ENCODE results near the gene VPS39. TPM values are rescaled to one million over a fixed set of nuclear protein-coding genes. Genes with fewer than 3 reads are reported as not detected.

The VPS39 gene
- total and polyA plus RNA-seq, 2 of the 8 experiments (the other 6 are each of a cell fraction or from before 2014, with no cell fraction given): 34.4 to 36.6 TPM

DNA sequence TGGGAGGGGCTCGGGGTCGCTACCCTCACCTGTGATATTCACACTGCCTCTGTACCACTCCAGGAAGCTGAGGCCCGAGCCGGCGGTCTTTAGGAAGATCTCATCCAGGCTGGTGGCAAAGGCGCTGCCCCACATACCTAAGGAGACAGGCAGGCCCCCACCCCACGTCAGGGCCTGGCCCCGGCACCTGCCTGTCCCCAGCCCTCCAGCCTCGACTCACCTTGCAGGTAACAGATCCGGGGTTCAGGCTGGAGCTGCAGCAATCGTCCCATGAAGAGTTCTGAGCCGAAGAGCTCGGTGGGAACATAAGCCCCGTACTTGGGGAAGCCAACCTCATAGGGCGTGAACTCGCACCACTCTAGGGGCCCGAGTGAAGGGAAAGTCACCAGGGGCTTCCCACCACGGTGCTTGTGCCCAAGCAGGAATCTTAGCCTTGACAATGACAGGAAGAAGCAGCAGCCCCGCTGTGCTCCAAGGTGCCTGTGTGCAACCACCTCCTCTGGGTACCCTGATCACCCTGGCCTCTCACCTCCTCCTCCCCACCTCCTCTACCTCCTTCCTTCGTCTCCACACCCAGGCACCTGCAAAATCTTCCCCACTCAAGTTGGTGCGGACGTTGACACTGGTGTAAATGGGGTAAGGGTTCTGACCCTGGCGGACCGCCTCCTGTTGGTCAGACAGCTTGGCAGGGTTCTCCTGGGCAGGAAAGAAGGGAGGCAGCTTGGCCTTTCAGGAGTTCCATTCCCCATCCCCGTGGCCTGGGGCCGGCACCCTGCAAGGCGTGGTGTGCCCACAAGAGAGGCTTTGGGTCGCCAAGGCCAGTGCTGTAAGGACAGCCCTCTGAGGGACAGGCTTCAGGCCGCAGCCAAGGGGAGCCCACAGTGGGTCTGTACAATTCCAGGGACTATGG is 62.3 kb downstream of the VPS39 start:
- H3K9me3 ChIP-seq (ENCODE audit: insufficient read depth in 2 of 2, low read depth in 1 of 2, low read length in 1 of 2): no peaks in the 10 kb centered on the region
- H3K23ac ChIP-seq (ENCODE audit: insufficient read length): no peak overlapping the region
- H2BK15ac ChIP-seq (ENCODE audit: low read length): no peak overlapping the region
- no peak overlapping the region for H3K4ac ChIP-seq (replicated peaks; ENCODE audit: insufficient read length, low read depth, low read length)
- no peak overlapping the region for H3K27ac ChIP-seq (ENCODE audit: low read depth, low read length)
- H2BK120ac ChIP-seq (replicated peaks; ENCODE audit: low read depth, low read length): no peak overlapping the region
- H2AFZ ChIP-seq (ENCODE audit: low read length): no peak overlapping the region
- H3K14ac ChIP-seq (ENCODE audit: insufficient read length): no peak overlapping the region
- peaks cover 0 to 3% (median 0%) of the 10 kb centered on the region in 4 experiments; a peak in 1 of 7 replicates for H3K4me1 ChIP-seq (replicated peaks in 1 of 4; ENCODE audit: control insufficient read depth in 3 of 4, insufficient read depth in 4 of 4, low read length in 3 of 4)
- H2BK12ac ChIP-seq (ENCODE audit: low read depth, low read length): no peak overlapping the region
- no peak overlapping the region for H3K18ac ChIP-seq (ENCODE audit: extremely low read depth, low read length)
- CTCF ChIA-PET (ENCODE audit: partially characterized antibody): interaction anchor here (0.6 to 22.6 kb wide), 7 partner anchors 8 to 446 kb away, joined by 4 to 416 read pairs (median 10); partner anchors contain the start of gene PLA2G4F
- H3K27me3 ChIP-seq (replicated peaks in 1 of 4; ENCODE audit: control insufficient read depth in 3 of 4, extremely low read depth in 1 of 4, insufficient read depth in 3 of 4, low read length in 3 of 4): no peaks in the 10 kb centered on the region
- no peaks in the 10 kb centered on the region for H3K23me2 ChIP-seq (ENCODE audit: low read depth, low read length)
- no peaks in the 10 kb centered on the region for H3K79me2 ChIP-seq (ENCODE audit: control insufficient read depth in 1 of 2, insufficient read depth in 2 of 2, low read length in 2 of 2)
- TF ChIP-seq SP1 (IDR thresholded peaks at IDR 0.05; ENCODE audit: low read depth, low read length) (no peak), KDM1A (IDR thresholded peaks at IDR 0.05; ENCODE audit: borderline replicate concordance, low read length) (no peak), JUND (IDR thresholded peaks at IDR 0.05; ENCODE audit: low read length) (no peak), TBP (IDR thresholded peaks at IDR 0.05; ENCODE audit: low read depth, low read length) (no peak), SIN3A (conservative IDR thresholded peaks at IDR 0.05 in 1 of 2, IDR thresholded peaks at IDR 0.05 in 1 of 2; ENCODE audit: low read depth in 1 of 2, low read length in 2 of 2) (no peak), PHF8 (conservative IDR thresholded peaks at IDR 0.05; ENCODE audit: low read depth, low read length) (no peak)
- no peak for FAIRE-seq
- H3K9ac ChIP-seq (replicated peaks in 1 of 4; ENCODE audit: extremely low read depth in 1 of 4, low read depth in 3 of 4, low read length in 3 of 4): no peak overlapping the region
- no peak overlapping the region for H3K56ac ChIP-seq (replicated peaks; ENCODE audit: insufficient read length, low read depth, low read length)
- H2BK20ac ChIP-seq (ENCODE audit: low read length): no peak overlapping the region
- no peak overlapping the region for H3K4me2 ChIP-seq (ENCODE audit: insufficient read depth in 1 of 2, low read depth in 2 of 2, low read length in 2 of 2)
- no peak overlapping the region for H4K91ac ChIP-seq (replicated peaks; ENCODE audit: insufficient read length, low read length)
- DNase-seq (ENCODE audit: low read depth in 1 of 2, low spot score in 2 of 2): no peak
- H4K5ac ChIP-seq (ENCODE audit: insufficient read length, low read depth, low read length): no peak overlapping the region
- H3K79me1 ChIP-seq (ENCODE audit: low read depth, low read length): no peaks in the 10 kb centered on the region
- H4K8ac ChIP-seq (ENCODE audit: extremely low read depth, insufficient read depth, low read length): no peak overlapping the region; the same call in 1 of the 2 replicates
- H2AK5ac ChIP-seq (ENCODE audit: low read depth, low read length): no peak overlapping the region
- 85% methylated on average over 29 of the region's 29 CpGs; no CpG with 5 or more reads in 1 of the 2 experiments for WGBS, 2 experiments (ENCODE audit: extremely low coverage in 1 of 2, insufficient coverage in 1 of 2, insufficient read length in 1 of 2, insufficient replicate concordance in 2 of 2, low coverage in 1 of 2, low lambda C conversion rate in 2 of 2, missing lambda C conversion rate in 1 of 2)
- H2BK5ac ChIP-seq (ENCODE audit: low read depth, low read length): no peak overlapping the region
- no peaks in the 10 kb centered on the region for H4K20me1 ChIP-seq (replicated peaks in 1 of 2; ENCODE audit: control insufficient read depth in 1 of 2, insufficient read depth in 2 of 2, low read length in 2 of 2)
- H3K4me3 ChIP-seq (ENCODE audit: extremely low read depth in 1 of 4, insufficient read depth in 2 of 4, low read depth in 3 of 4, low read length in 4 of 4): no peak overlapping the region
- POLR2A ChIA-PET (ENCODE audit: partially characterized antibody): interaction anchor here (0.6 to 0.8 kb wide), 2 partner anchors 8 to 445 kb away, joined by 3 read pairs; no protein-coding TSS in a partner anchor
- no peaks in the 10 kb centered on the region for H3K36me3 ChIP-seq (ENCODE audit: control insufficient read depth in 2 of 4, insufficient read depth in 4 of 4, low read length in 3 of 4)
